Liver (tissue), 9 donors: ENCODE measurements around the gene GPR39. TPM values are rescaled to one million over a fixed set of nuclear protein-coding genes. Genes with fewer than 3 reads are reported as not detected.

ENCODE experiments used
- DNase-seq: peaks from one replicate; pipeline ENCODE4 v3.0.0-alpha.2; 2017; ENCODE audit warnings: low spot score
- H3K27ac ChIP-seq, 2 donors: one replicate each; pipeline ENCODE4 v1.7.0; 2013; ENCODE audit warnings: inconsistent platforms in 2 of 2, low read length in 2 of 2, control low read depth in 1 of 2, low read depth in 1 of 2, mild to moderate bottlenecking in 1 of 2
- H3K27me3 ChIP-seq, 4 donors: one replicate each; pipeline versions ENCODE4 v1.6.1 to v1.7.0; 2013; ENCODE audit warnings: low read length in 3 of 4, inconsistent platforms in 1 of 4, mild to moderate bottlenecking in 1 of 4, moderate library complexity in 1 of 4; ENCODE audit not compliant: control insufficient read depth in 4 of 4, insufficient read depth in 4 of 4
- H3K36me3 ChIP-seq, 4 donors: one replicate each; pipeline versions ENCODE4 v1.6.1 to v1.7.0; 2013; ENCODE audit warnings: low read length in 3 of 4, mild to moderate bottlenecking in 3 of 4, low read depth in 1 of 4, moderate library complexity in 1 of 4; ENCODE audit not compliant: control insufficient read depth in 4 of 4, insufficient read depth in 3 of 4
- H3K4me1 ChIP-seq, 4 donors: one replicate each; pipeline versions ENCODE4 v1.6.1 to v1.7.0; 2013; ENCODE audit warnings: low read length in 3 of 4, mild to moderate bottlenecking in 3 of 4, moderate library complexity in 1 of 4; ENCODE audit not compliant: control insufficient read depth in 4 of 4, insufficient read depth in 4 of 4
- H3K4me3 ChIP-seq, 3 donors: one replicate each; pipeline versions ENCODE4 v1.6.1 to v1.7.0; 2013; ENCODE audit warnings: low read length in 3 of 3, control low read depth in 1 of 3, low read depth in 1 of 3, mild to moderate bottlenecking in 1 of 3
- H3K9ac ChIP-seq, 2 donors: one replicate each; pipeline ENCODE4 v1.7.0; 2013; ENCODE audit warnings: low read length in 2 of 2, mild to moderate bottlenecking in 2 of 2, moderate library complexity in 2 of 2, control low read depth in 1 of 2, low read depth in 1 of 2
- H3K9me3 ChIP-seq, 4 donors: one replicate each; pipeline versions ENCODE4 v1.6.1 to v1.7.0; 2013; ENCODE audit warnings: low read length in 3 of 4; ENCODE audit not compliant: control insufficient read depth in 4 of 4
- EGR1 ChIP-seq, 2 donors: IDR thresholded peaks; 2 replicates each; pipeline ENCODE4 v1.6.1; 2016 to 2018; ENCODE audit warnings: antibody characterized with exemption in 2 of 2, low read depth in 2 of 2
- FOXA1 ChIP-seq: IDR thresholded peaks from 2 replicates; pipeline ENCODE4 v1.6.1; 2016; ENCODE audit warnings: antibody characterized with exemption
- FOXA2 ChIP-seq: IDR thresholded peaks from 2 replicates; pipeline ENCODE4 v1.6.1; 2016; ENCODE audit warnings: antibody characterized with exemption
- GABPA ChIP-seq, 2 donors: IDR thresholded peaks in 1 of 2; conservative IDR thresholded peaks in 1 of 2; 2 replicates each; pipeline ENCODE4 v1.6.1; 2016; ENCODE audit warnings: antibody characterized with exemption in 2 of 2, mild to moderate bottlenecking in 1 of 2, moderate library complexity in 1 of 2
- HNF4A ChIP-seq, 2 donors: conservative IDR thresholded peaks; 2 replicates each; pipeline ENCODE4 v1.6.1; 2016; ENCODE audit warnings: antibody characterized with exemption in 2 of 2, mild to moderate bottlenecking in 2 of 2
- HNF4G ChIP-seq: IDR thresholded peaks from 2 replicates; pipeline ENCODE4 v1.6.1; 2016; ENCODE audit warnings: antibody characterized with exemption
- JUND ChIP-seq, 2 donors: IDR thresholded peaks; 2 replicates each; pipeline ENCODE4 v1.6.1; 2016; ENCODE audit warnings: antibody characterized with exemption in 2 of 2
- RAD21 ChIP-seq, 2 donors: IDR thresholded peaks; 2 replicates each; pipeline ENCODE4 v1.6.1; 2016; ENCODE audit warnings: antibody characterized with exemption in 2 of 2, mild to moderate bottlenecking in 2 of 2
- RXRA ChIP-seq, 2 donors: IDR thresholded peaks; 2 replicates each; pipeline ENCODE4 v1.6.1; 2017 to 2018; ENCODE audit warnings: antibody characterized with exemption in 2 of 2, mild to moderate bottlenecking in 1 of 2
- SP1 ChIP-seq: IDR thresholded peaks from 2 replicates; pipeline ENCODE4 v1.6.1; 2018; ENCODE audit warnings: antibody characterized with exemption, mild to moderate bottlenecking
- TAF1 ChIP-seq: conservative IDR thresholded peaks from 2 replicates; pipeline ENCODE4 v1.6.1; 2016; ENCODE audit warnings: antibody characterized with exemption, mild to moderate bottlenecking
- YY1 ChIP-seq: IDR thresholded peaks from 2 replicates; pipeline ENCODE4 v1.6.1; 2016; ENCODE audit warnings: antibody characterized with exemption, mild to moderate bottlenecking
- WGBS: extraction: QIAGEN DNeasy Blood & Tissue Kit; methylation state at CpG from one replicate; pipeline ENCODE4 v1.1.7; 2013; 5-methylcytosine and 5-hydroxymethylcytosine counted together
- polyA plus RNA-seq, 2 donors: library from polyadenylated mRNA; stranded (reverse) in 1 of 2; unstranded in 1 of 2; fragments of 200-250 nt in 1 of 2; fragments of >200 nt in 1 of 2; fragmentation: Nextera tagmentation in 1 of 2; extraction: Ambion mirVana in 1 of 2; gene quantifications; one replicate each; pipeline versions ENCODE4 v1.2.1 to v1.2.3, GENCODE V29; 2013 to 2015
- total RNA-seq, 2 donors: library from RNA; depleted of rRNA; stranded (reverse); fragments of >200 nt; gene quantifications; one replicate each; pipeline ENCODE4 v1.2.3, GENCODE V29; 2014
- TF ChIP-seq, protein P1 (sequence below): IDR thresholded peaks from 2 replicates; pipeline ENCODE4 v1.6.1; 2016; ENCODE audit warnings: antibody characterized with exemption
- TF ChIP-seq, protein P2 (sequence below): IDR thresholded peaks from 2 replicates; pipeline ENCODE4 v1.6.1; 2016; ENCODE audit warnings: antibody characterized with exemption, mild to moderate bottlenecking
- TF ChIP-seq, protein P3 (sequence below): IDR thresholded peaks from 2 replicates; pipeline ENCODE4 v1.6.1; 2016; ENCODE audit warnings: antibody characterized with exemption
- TF ChIP-seq, protein P4 (sequence below): IDR thresholded peaks from 2 replicates; pipeline ENCODE4 v1.6.1; 2016; ENCODE audit warnings: antibody characterized with exemption
- TF ChIP-seq, protein P5 (sequence below): fragments of 150-350 bp; IDR thresholded peaks from 2 replicates; pipeline ENCODE4 v1.5.1; 2017; ENCODE audit warnings: improper control_type of control experiment, low read depth, low read length; ENCODE audit not compliant: missing input control
- donor health status: healthy.
- donor health status: healthy.
- donor health status: healthy.
- donor health status: healthy.
- donor health status: healthy.

The GPR39 gene
- total and polyA plus RNA-seq, 4 donors, result 2.2 to 13.0 (median 2.8) TPM

DNA sequence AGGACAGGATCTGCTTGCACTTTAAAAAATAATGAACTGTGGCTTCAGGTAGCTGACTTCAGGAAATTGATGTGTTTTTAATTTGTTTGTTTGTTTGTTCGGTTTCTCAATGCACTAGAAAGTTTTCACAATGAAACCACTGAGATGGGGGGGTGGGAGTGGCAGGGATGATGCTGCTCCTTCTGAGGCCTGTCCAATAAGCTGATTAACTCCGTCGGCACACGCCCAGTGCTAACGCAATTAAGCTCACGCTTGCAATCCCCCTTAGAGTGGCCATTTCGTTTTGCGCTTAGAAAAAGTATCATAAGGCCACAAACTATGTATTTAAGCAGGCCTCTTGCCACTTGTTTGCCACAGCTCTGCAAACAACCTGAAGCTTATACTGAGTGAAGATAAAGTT lies 12.5 kb upstream of the GPR39 start:
- no peaks in the 10 kb centered on the region for H3K36me3 ChIP-seq
- H3K9ac ChIP-seq, result no peak overlapping the region
- 86% methylated on average over 8 of the region's 8 CpGs for WGBS
- no peak for TF ChIP-seq HNF4A (conservative IDR thresholded peaks at IDR 0.05)
- TF ChIP-seq RAD21 (IDR thresholded peaks at IDR 0.05), result no peak
- no peak for TF ChIP-seq EGR1 (IDR thresholded peaks at IDR 0.05; ENCODE audit: low read depth in 2 of 2)
- no peak for TF ChIP-seq JUND (IDR thresholded peaks at IDR 0.05)
- no peak for TF ChIP-seq SP1
- no peak for TF ChIP-seq GABPA (IDR thresholded peaks at IDR 0.05 in 1 of 2, conservative IDR thresholded peaks at IDR 0.05 in 1 of 2)
- no peak for TF ChIP-seq FOXA1
- TF ChIP-seq, protein P1, sequence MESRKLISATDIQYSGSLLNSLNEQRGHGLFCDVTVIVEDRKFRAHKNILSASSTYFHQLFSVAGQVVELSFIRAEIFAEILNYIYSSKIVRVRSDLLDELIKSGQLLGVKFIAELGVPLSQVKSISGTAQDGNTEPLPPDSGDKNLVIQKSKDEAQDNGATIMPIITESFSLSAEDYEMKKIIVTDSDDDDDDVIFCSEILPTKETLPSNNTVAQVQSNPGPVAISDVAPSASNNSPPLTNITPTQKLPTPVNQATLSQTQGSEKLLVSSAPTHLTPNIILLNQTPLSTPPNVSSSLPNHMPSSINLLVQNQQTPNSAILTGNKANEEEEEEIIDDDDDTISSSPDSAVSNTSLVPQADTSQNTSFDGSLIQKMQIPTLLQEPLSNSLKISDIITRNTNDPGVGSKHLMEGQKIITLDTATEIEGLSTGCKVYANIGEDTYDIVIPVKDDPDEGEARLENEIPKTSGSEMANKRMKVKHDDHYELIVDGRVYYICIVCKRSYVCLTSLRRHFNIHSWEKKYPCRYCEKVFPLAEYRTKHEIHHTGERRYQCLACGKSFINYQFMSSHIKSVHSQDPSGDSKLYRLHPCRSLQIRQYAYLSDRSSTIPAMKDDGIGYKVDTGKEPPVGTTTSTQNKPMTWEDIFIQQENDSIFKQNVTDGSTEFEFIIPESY, result no peak
- no peak for TF ChIP-seq RXRA (IDR thresholded peaks at IDR 0.05)
- TF ChIP-seq, protein P2, sequence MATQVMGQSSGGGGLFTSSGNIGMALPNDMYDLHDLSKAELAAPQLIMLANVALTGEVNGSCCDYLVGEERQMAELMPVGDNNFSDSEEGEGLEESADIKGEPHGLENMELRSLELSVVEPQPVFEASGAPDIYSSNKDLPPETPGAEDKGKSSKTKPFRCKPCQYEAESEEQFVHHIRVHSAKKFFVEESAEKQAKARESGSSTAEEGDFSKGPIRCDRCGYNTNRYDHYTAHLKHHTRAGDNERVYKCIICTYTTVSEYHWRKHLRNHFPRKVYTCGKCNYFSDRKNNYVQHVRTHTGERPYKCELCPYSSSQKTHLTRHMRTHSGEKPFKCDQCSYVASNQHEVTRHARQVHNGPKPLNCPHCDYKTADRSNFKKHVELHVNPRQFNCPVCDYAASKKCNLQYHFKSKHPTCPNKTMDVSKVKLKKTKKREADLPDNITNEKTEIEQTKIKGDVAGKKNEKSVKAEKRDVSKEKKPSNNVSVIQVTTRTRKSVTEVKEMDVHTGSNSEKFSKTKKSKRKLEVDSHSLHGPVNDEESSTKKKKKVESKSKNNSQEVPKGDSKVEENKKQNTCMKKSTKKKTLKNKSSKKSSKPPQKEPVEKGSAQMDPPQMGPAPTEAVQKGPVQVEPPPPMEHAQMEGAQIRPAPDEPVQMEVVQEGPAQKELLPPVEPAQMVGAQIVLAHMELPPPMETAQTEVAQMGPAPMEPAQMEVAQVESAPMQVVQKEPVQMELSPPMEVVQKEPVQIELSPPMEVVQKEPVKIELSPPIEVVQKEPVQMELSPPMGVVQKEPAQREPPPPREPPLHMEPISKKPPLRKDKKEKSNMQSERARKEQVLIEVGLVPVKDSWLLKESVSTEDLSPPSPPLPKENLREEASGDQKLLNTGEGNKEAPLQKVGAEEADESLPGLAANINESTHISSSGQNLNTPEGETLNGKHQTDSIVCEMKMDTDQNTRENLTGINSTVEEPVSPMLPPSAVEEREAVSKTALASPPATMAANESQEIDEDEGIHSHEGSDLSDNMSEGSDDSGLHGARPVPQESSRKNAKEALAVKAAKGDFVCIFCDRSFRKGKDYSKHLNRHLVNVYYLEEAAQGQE, result no peak
- TF ChIP-seq FOXA2, result no peak
- no peak for TF ChIP-seq TAF1
- TF ChIP-seq, protein P3, sequence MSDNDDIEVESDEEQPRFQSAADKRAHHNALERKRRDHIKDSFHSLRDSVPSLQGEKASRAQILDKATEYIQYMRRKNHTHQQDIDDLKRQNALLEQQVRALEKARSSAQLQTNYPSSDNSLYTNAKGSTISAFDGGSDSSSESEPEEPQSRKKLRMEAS, result no peak
- TF ChIP-seq, protein P4, sequence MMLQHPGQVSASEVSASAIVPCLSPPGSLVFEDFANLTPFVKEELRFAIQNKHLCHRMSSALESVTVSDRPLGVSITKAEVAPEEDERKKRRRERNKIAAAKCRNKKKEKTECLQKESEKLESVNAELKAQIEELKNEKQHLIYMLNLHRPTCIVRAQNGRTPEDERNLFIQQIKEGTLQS, result no peak
- TF ChIP-seq, protein P5, sequence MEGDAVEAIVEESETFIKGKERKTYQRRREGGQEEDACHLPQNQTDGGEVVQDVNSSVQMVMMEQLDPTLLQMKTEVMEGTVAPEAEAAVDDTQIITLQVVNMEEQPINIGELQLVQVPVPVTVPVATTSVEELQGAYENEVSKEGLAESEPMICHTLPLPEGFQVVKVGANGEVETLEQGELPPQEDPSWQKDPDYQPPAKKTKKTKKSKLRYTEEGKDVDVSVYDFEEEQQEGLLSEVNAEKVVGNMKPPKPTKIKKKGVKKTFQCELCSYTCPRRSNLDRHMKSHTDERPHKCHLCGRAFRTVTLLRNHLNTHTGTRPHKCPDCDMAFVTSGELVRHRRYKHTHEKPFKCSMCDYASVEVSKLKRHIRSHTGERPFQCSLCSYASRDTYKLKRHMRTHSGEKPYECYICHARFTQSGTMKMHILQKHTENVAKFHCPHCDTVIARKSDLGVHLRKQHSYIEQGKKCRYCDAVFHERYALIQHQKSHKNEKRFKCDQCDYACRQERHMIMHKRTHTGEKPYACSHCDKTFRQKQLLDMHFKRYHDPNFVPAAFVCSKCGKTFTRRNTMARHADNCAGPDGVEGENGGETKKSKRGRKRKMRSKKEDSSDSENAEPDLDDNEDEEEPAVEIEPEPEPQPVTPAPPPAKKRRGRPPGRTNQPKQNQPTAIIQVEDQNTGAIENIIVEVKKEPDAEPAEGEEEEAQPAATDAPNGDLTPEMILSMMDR, result no peak
- no peak for TF ChIP-seq YY1
- H3K4me3 ChIP-seq, result no peak overlapping the region
- DNase-seq, result no peak
- no peaks in the 10 kb centered on the region for H3K27me3 ChIP-seq
- no peaks in the 10 kb centered on the region for H3K9me3 ChIP-seq
- H3K4me1 ChIP-seq, result no peaks in the 10 kb centered on the region
- no peak overlapping the region for H3K27ac ChIP-seq

DNA sequence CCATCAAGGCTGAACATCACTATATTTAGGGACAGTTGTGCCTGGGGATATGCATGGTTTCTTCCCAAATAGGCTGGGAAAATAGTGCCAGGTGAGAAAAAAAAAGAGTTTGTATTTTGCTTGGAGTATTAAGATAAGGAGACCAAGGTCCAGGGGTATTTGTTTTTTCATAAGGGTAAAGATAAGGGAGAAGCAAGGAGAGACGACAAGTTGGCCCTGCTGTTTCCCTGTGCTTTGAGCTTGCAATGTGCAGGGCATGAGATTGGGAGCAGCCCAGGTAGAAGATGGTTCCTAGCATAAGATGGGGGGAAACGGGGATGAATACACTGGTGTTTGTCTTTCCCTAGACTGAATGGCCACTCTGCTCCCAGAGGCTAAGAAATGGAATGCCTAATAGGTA lies 8.8 kb upstream of the GPR39 start:
- Histone ChIP-seq H3K9ac (no peak overlapping the region), H3K9me3 (no peaks in the 10 kb centered on the region), H3K27me3 (no peaks in the 10 kb centered on the region), H3K4me1 (no peaks in the 10 kb centered on the region), H3K36me3 (no peaks in the 10 kb centered on the region), H3K4me3 (no peak overlapping the region), H3K27ac (no peak overlapping the region)
- TF ChIP-seq, protein P4, result no peak
- TF ChIP-seq HNF4A (conservative IDR thresholded peaks at IDR 0.05), result no peak
- no peak for TF ChIP-seq SP1
- no peak for TF ChIP-seq YY1
- no peak for TF ChIP-seq JUND (IDR thresholded peaks at IDR 0.05)
- no peak for TF ChIP-seq HNF4G
- TF ChIP-seq, protein P2, result no peak
- TF ChIP-seq EGR1 (IDR thresholded peaks at IDR 0.05; ENCODE audit: low read depth in 2 of 2), result no peak
- WGBS, result 52% methylated on average over 2 of the region's 2 CpGs
- no peak for DNase-seq
